Neural cell (in vitro differentiated cells): Measurements from ENCODE around the gene PRR15L. TPM values are rescaled to one million over a fixed set of nuclear protein-coding genes. Genes with fewer than 3 reads are reported as not detected.
A peak's percentile ranks its signal among the peaks of the same experiment; 100 is the strongest.

Source experiments
- H2AFZ ChIP-seq: fragments of 200-600, 300-800 bp; sonication (generic), shearing (Covaris generic); 2 replicates; pipeline ENCODE4 v1.6.0; 2014; ENCODE audit warnings: low read depth, mild to moderate bottlenecking, antibody characterized with exemption, low read length, moderate library complexity
- H3F3A ChIP-seq: fragments of 200-600 bp; shearing (Covaris generic); 2 replicates; pipeline ENCODE4 v1.6.1; 2016; ENCODE audit warnings: mild to moderate bottlenecking, moderate library complexity, mixed read lengths, antibody characterized with exemption, low read length; ENCODE audit not compliant: insufficient read depth, poor library complexity, severe bottlenecking
- H3K27ac ChIP-seq: fragments of 200-600, 300-800 bp; sonication (generic), shearing (Covaris generic); 2 replicates; pipeline ENCODE4 v1.5.1; 2014; ENCODE audit warnings: mild to moderate bottlenecking, low read length, moderate library complexity
- H3K27me3 ChIP-seq: fragments of 300-800, 200-600 bp; sonication (generic), shearing (Covaris generic); 2 replicates; pipeline ENCODE4 v1.6.0; 2014; ENCODE audit warnings: mild to moderate bottlenecking, low read depth, low read length, moderate library complexity; ENCODE audit not compliant: insufficient read depth
- H3K36me3 ChIP-seq: fragments of 300-800, 200-600 bp; sonication (generic), shearing (Covaris generic); 2 replicates; pipeline ENCODE4 v1.5.1; 2014; ENCODE audit warnings: mild to moderate bottlenecking, antibody characterized with exemption, low read length, moderate library complexity; ENCODE audit not compliant: insufficient read depth
- H3K4me2 ChIP-seq: fragments of 300-800, 200-600 bp; sonication (generic), shearing (Covaris generic); 2 replicates; pipeline ENCODE4 v1.6.0; 2014; ENCODE audit warnings: mild to moderate bottlenecking, low read length
- H3K4me3 ChIP-seq: fragments of 300-800, 200-600 bp; sonication (generic), shearing (Covaris generic); 2 replicates; pipeline ENCODE4 v1.5.1; 2014; ENCODE audit warnings: mild to moderate bottlenecking, low read length, moderate library complexity
- H3K79me2 ChIP-seq: fragments of 200-600 bp; shearing (Covaris generic); replicated peaks from 2 replicates; pipeline ENCODE4 v1.6.0; 2014; ENCODE audit warnings: mild to moderate bottlenecking, low read length, moderate library complexity; ENCODE audit not compliant: insufficient read depth
- H3K9ac ChIP-seq: fragments of 300-800, 200-600 bp; sonication (generic), shearing (Covaris generic); 2 replicates; pipeline ENCODE4 v1.6.1; 2016; ENCODE audit warnings: mild to moderate bottlenecking, low read length, mixed read lengths
- H3K9me2 ChIP-seq: fragments of 200-600 bp; shearing (Covaris generic); 2 replicates; pipeline ENCODE4 v1.6.1; 2016; ENCODE audit warnings: mild to moderate bottlenecking, low read length, mixed read lengths; ENCODE audit not compliant: insufficient read depth
- H3K9me3 ChIP-seq: fragments of 200-600, 300-800 bp; sonication (generic), shearing (Covaris generic); 2 replicates; pipeline ENCODE4 v1.6.1; 2016; ENCODE audit warnings: mild to moderate bottlenecking, mixed run types, low read length, moderate library complexity, mixed read lengths
- H4K20me1 ChIP-seq: fragments of 200-600 bp; shearing (Covaris generic); 2 replicates; pipeline ENCODE4 v1.6.1; 2016; ENCODE audit warnings: mild to moderate bottlenecking, mixed run types; ENCODE audit not compliant: insufficient read depth
- EP300 ChIP-seq: fragments of 450-650 bp; conservative IDR thresholded peaks from 2 replicates; pipeline ENCODE4 v1.6.1; 2014; ENCODE audit warnings: antibody characterized with exemption, mild to moderate bottlenecking, moderate library complexity; ENCODE audit not compliant: poor library complexity, severe bottlenecking
- EZH2 ChIP-seq: fragments of 200-600, 300-800 bp; shearing (Covaris generic), sonication (generic); IDR thresholded peaks from 2 replicates; pipeline ENCODE4 v1.6.1; 2014; ENCODE audit warnings: antibody characterized with exemption, low read length, borderline replicate concordance, mild to moderate bottlenecking; ENCODE audit not compliant: insufficient read depth, poor library complexity, severe bottlenecking
- MXI1 ChIP-seq: fragments of 450-650 bp; conservative IDR thresholded peaks from 2 replicates; pipeline ENCODE4 v1.6.1; 2014; ENCODE audit warnings: antibody characterized with exemption, mild to moderate bottlenecking; ENCODE audit not compliant: poor library complexity, severe bottlenecking
- POLR2AphosphoS5 ChIP-seq: IDR thresholded peaks from 2 replicates; pipeline ENCODE4 v1.6.1; 2012
- RAD21 ChIP-seq: fragments of 450-650 bp; conservative IDR thresholded peaks from 2 replicates; pipeline ENCODE4 v1.6.1; 2014; ENCODE audit warnings: antibody characterized with exemption, mild to moderate bottlenecking, moderate library complexity
- SMC3 ChIP-seq: fragments of 450-650 bp; conservative IDR thresholded peaks from 2 replicates; pipeline ENCODE4 v1.6.1; 2014; ENCODE audit warnings: antibody characterized with exemption, mild to moderate bottlenecking, moderate library complexity; ENCODE audit not compliant: poor library complexity
- TAF1 ChIP-seq: IDR thresholded peaks from 2 replicates; pipeline ENCODE4 v1.6.1; 2012; ENCODE audit warnings: low read depth
- polyA plus RNA-seq: library from polyadenylated mRNA; depleted of rRNA; stranded (reverse); fragments of >200 nt; gene quantifications from 2 replicates; pipeline ENCODE4 v1.2.3, GENCODE V29; 2014
- TF ChIP-seq, protein P1 (sequence below): fragments of 450-650 bp; IDR thresholded peaks from 2 replicates; pipeline ENCODE4 v1.5.1; 2014; ENCODE audit warnings: antibody characterized with exemption, mild to moderate bottlenecking, moderate library complexity; ENCODE audit not compliant: poor library complexity, severe bottlenecking
- TF ChIP-seq, protein P2 (sequence below): IDR thresholded peaks from 2 replicates; pipeline ENCODE4 v1.6.1; 2012; ENCODE audit warnings: borderline replicate concordance

PRR15L gene
- polyA plus RNA-seq, 1 donor from 2014 or later = not detected

DNA sequence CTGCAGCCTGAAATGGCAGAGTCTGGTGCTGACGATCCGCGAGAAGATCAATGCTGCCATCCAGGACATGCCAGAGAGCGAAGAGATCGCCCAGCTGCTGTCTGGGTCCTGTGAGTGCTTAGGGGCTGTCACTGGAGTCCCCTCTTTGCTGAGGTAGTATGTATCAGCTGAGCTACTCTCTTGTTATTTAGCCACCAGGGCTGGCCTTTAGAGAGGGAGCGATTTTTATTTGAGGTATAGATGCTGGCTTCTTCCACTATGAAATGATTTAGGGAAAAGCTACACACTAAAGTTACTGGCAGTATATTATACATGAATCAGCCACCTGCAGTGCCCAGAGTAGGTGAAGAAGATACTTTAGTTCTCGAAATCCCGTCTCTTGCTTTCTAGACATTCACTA lies 15.9 kb upstream of the PRR15L start:
- Histone ChIP-seq H3F3A (no peaks in the 10 kb centered on the region), H3K27me3 (no peaks in the 10 kb centered on the region), H3K79me2 (peaks cover 9% of the 10 kb centered on the region), H3K4me2 (no peak overlapping the region), H3K9ac (no peak overlapping the region), H4K20me1 (no peaks in the 10 kb centered on the region), H3K27ac (no peak overlapping the region), H3K9me3 (no peaks in the 10 kb centered on the region), H3K4me3 (no peak overlapping the region), H3K36me3 (no peaks in the 10 kb centered on the region), H3K9me2 (no peaks in the 10 kb centered on the region), H2AFZ (no peak overlapping the region)
- TF ChIP-seq RAD21 = no peak
- no peak for TF ChIP-seq MXI1
- TF ChIP-seq TAF1 = no peak
- TF ChIP-seq, protein P1, sequence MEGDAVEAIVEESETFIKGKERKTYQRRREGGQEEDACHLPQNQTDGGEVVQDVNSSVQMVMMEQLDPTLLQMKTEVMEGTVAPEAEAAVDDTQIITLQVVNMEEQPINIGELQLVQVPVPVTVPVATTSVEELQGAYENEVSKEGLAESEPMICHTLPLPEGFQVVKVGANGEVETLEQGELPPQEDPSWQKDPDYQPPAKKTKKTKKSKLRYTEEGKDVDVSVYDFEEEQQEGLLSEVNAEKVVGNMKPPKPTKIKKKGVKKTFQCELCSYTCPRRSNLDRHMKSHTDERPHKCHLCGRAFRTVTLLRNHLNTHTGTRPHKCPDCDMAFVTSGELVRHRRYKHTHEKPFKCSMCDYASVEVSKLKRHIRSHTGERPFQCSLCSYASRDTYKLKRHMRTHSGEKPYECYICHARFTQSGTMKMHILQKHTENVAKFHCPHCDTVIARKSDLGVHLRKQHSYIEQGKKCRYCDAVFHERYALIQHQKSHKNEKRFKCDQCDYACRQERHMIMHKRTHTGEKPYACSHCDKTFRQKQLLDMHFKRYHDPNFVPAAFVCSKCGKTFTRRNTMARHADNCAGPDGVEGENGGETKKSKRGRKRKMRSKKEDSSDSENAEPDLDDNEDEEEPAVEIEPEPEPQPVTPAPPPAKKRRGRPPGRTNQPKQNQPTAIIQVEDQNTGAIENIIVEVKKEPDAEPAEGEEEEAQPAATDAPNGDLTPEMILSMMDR = no peak
- TF ChIP-seq, protein P2, sequence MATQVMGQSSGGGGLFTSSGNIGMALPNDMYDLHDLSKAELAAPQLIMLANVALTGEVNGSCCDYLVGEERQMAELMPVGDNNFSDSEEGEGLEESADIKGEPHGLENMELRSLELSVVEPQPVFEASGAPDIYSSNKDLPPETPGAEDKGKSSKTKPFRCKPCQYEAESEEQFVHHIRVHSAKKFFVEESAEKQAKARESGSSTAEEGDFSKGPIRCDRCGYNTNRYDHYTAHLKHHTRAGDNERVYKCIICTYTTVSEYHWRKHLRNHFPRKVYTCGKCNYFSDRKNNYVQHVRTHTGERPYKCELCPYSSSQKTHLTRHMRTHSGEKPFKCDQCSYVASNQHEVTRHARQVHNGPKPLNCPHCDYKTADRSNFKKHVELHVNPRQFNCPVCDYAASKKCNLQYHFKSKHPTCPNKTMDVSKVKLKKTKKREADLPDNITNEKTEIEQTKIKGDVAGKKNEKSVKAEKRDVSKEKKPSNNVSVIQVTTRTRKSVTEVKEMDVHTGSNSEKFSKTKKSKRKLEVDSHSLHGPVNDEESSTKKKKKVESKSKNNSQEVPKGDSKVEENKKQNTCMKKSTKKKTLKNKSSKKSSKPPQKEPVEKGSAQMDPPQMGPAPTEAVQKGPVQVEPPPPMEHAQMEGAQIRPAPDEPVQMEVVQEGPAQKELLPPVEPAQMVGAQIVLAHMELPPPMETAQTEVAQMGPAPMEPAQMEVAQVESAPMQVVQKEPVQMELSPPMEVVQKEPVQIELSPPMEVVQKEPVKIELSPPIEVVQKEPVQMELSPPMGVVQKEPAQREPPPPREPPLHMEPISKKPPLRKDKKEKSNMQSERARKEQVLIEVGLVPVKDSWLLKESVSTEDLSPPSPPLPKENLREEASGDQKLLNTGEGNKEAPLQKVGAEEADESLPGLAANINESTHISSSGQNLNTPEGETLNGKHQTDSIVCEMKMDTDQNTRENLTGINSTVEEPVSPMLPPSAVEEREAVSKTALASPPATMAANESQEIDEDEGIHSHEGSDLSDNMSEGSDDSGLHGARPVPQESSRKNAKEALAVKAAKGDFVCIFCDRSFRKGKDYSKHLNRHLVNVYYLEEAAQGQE = no peak
- no peak for TF ChIP-seq EP300
- TF ChIP-seq EZH2 = no peak
- TF ChIP-seq SMC3 = no peak
- no peak for TF ChIP-seq POLR2AphosphoS5

DNA sequence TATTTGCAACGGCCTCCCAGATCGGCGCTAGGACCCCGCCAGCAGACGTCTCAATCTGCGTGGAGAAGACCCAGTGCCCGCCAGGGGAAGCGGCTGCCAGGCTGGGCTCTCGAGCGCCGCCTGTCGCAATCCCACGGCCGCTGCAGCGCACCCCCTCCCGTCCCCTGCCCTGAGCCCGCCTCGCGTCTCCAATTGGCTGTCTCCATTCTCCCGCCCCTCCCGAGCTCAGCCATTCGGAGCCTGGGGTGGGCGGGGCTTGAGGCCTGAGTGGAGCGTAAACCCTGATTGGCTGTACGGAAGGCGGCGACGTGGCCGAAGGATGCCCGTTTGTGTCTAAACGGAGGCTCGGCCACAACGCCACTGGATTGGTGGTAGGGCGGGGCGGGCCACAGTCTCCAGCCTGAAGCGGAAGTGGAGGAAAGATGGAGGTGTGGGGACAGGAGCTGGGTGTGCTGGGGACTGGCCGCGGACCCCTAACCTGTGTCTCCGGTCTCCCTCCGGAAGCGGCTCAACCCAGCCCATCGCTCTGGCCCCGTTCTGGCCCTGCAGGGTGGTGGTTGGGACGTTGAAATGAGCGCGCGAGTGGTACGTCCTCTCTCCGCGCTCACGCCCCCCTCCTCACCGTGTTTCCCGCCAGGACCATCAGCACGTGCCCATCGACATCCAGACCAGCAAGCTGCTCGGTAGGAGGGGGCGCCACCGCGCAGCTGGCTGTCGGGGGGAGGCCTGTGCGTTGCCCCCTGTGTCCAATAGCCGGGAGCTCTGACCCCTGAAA lies 13.2 kb upstream of the PRR15L start, which contains the start of gene CDK5RAP3:
TSS of gene CDK5RAP3 (plus strand) at position 389 of the 775 bp plus-strand sequence. CDS start at position 423, 34 bp downstream.
- H3K9me3 ChIP-seq = no peaks in the 10 kb centered on the region
- TF ChIP-seq, protein P1 = peak; percentile 100
- TF ChIP-seq SMC3 (peak; percentile 91), MXI1 (peak; percentile 83), EP300 (peak; percentile 6), POLR2AphosphoS5 (peak; percentile 79), TAF1 (peak; percentile 53), RAD21 (peak; percentile 83), EZH2 (no peak)
- TF ChIP-seq, protein P2 = peak; percentile 42
- peak within 1 kb of the TSS; percentile 87 for H3K4me2 ChIP-seq
- peak within 1 kb of the TSS; percentile 77 for H3K27ac ChIP-seq
- peaks cover 9% of the 10 kb centered on the region for H3K79me2 ChIP-seq
- H3K9me2 ChIP-seq = no peaks in the 10 kb centered on the region
- H3K36me3 ChIP-seq = no peaks in the 10 kb centered on the region
- H4K20me1 ChIP-seq = no peaks in the 10 kb centered on the region
- H3K4me3 ChIP-seq = peak within 1 kb of the TSS; percentile 97
- H3F3A ChIP-seq = no peaks in the 10 kb centered on the region
- H3K9ac ChIP-seq = peak within 1 kb of the TSS; percentile 77
- peak within 1 kb of the TSS; percentile 87 for H2AFZ ChIP-seq
- H3K27me3 ChIP-seq = no peaks in the 10 kb centered on the region
